ENCODE data around the gene GNB4. TPM values are rescaled to one million over a fixed set of nuclear protein-coding genes. Genes with fewer than 3 reads are reported as not detected.

GNB4 gene
- total and polyA plus RNA-seq, 2 donors (not counting 1 experiment from before 2014, with no cell fraction given), result 7.6 to 24.6 TPM

DNA sequence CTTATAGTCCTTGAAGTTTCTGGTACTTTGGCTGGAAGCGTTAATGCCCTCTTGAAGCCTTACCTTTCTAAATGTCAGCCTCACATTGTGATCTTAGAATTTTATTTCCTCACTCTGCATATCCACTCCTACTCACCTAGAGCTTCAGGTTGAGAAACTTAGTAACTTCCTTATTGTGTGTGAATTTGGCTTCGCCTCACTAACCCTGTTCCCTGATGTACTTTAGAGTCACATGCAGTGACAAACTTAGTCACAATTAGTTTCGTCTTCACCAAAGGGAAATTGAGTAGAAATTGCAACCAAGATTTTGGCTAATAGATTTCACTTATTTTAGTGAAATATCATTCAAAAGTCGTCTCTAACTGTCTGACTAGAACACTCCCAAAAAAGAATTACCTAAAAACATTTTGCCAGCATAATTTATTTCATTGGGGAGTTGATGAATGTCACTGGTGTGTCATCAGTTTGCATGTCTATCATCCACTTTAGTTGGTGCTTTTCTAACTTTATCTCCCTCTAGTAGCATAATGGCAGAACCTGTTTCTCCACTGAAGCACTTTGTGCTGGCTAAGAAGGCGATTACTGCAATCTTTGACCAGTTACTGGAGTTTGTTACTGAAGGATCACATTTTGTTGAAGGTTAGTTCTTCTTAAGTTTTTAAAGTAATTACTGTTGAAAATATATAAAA lies 102.8 kb downstream of the GNB4 start:
- TF ChIP-seq, protein P1, sequence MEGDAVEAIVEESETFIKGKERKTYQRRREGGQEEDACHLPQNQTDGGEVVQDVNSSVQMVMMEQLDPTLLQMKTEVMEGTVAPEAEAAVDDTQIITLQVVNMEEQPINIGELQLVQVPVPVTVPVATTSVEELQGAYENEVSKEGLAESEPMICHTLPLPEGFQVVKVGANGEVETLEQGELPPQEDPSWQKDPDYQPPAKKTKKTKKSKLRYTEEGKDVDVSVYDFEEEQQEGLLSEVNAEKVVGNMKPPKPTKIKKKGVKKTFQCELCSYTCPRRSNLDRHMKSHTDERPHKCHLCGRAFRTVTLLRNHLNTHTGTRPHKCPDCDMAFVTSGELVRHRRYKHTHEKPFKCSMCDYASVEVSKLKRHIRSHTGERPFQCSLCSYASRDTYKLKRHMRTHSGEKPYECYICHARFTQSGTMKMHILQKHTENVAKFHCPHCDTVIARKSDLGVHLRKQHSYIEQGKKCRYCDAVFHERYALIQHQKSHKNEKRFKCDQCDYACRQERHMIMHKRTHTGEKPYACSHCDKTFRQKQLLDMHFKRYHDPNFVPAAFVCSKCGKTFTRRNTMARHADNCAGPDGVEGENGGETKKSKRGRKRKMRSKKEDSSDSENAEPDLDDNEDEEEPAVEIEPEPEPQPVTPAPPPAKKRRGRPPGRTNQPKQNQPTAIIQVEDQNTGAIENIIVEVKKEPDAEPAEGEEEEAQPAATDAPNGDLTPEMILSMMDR (IDR thresholded peaks at IDR 0.05), result no peak
- no peak for TF ChIP-seq EZH2 (IDR thresholded peaks at IDR 0.05; ENCODE audit: borderline replicate concordance, insufficient read depth, low read depth, low read length, poor library complexity, severe bottlenecking)
- DNase-seq (peak; percentile 83), ATAC-seq (ENCODE audit: low read depth) (peak; percentile 62)
- Histone ChIP-seq H3K9ac (ENCODE audit: low read length) (peak overlapping the region; percentile 88), H3K36me3 (replicated peaks in 1 of 2; ENCODE audit: control extremely low read depth in 1 of 2, control insufficient read depth in 1 of 2, extremely low read depth in 1 of 2, insufficient read depth in 2 of 2, low read length in 1 of 2) (peaks cover 7 to 40% of the 10 kb centered on the region in 2 experiments), H3K27me3 (replicated peaks in 1 of 4; ENCODE audit: control extremely low read depth in 1 of 4, control insufficient read depth in 3 of 4, insufficient read depth in 4 of 4, low read length in 3 of 4) (no peaks in the 10 kb centered on the region), H2AFZ (ENCODE audit: insufficient read depth, low read depth, low read length, poor library complexity, severe bottlenecking) (peak overlapping the region; percentile 97), H3K4me1 (ENCODE audit: control insufficient read depth in 2 of 2, insufficient read depth in 2 of 2, low read length in 2 of 2) (peaks cover 17 to 32% of the 10 kb centered on the region in 2 donors), H3K4me3 (ENCODE audit: control extremely low read depth in 1 of 5, extremely low read depth in 1 of 5, insufficient read depth in 1 of 5, low read depth in 2 of 5, low read length in 4 of 5) (peak overlapping the region; percentile 83 to 99 (median 98)), H3K79me2 (ENCODE audit: control insufficient read depth, insufficient read depth, low read length) (peaks cover 55% of the 10 kb centered on the region), H3K4me2 (replicated peaks; ENCODE audit: low read depth, low read length, poor library complexity, severe bottlenecking) (peak overlapping the region; percentile 75), H4K20me1 (ENCODE audit: control insufficient read depth, insufficient read depth, low read length, poor library complexity, severe bottlenecking) (peaks cover 17% of the 10 kb centered on the region), H3K27ac (ENCODE audit: low read length in 2 of 2) (peak overlapping the region; percentile 71 to 86), H3K9me3 (ENCODE audit: control extremely low read depth in 1 of 3, control insufficient read depth in 2 of 3, insufficient read depth in 1 of 3, low read length in 2 of 3) (no peaks in the 10 kb centered on the region)
- no peaks in the 10 kb centered on the region for H3K9me3 Mint-ChIP-seq (ENCODE audit: insufficient read depth)
- POLR2A ChIA-PET, result interaction anchor here (1.2 kb wide), 1 partner anchor 256 kb away, joined by 3 read pairs; the partner anchor contains the start of genes MRPL47 and NDUFB5
- peak overlapping the region; percentile 95 for H3K4me3 Mint-ChIP-seq
- no CpG with 5 or more reads among the region's 5 CpGs for WGBS (ENCODE audit: insufficient coverage)
- CTCF ChIA-PET, result interaction anchor here (0.9 to 1.9 kb wide), 3 partner anchors 25 to 333 kb away, joined by 3 to 9 read pairs (median 4); partner anchors contain the start of gene ZNF639
- intact Hi-C loops (cut with micrococcal nuclease), result loop anchor here (1.0 to 5.0 kb wide), 5 partner anchors 84 to 1254 kb away; partner anchors contain the start of genes ACTL6A, GNB4 and TTC14
- H3K27me3 Mint-ChIP-seq, result no peaks in the 10 kb centered on the region
- peak overlapping the region; percentile 93 for H3K27ac Mint-ChIP-seq
- H3K4me1 Mint-ChIP-seq, result peaks cover 28% of the 10 kb centered on the region

All from B cell (primary cell).